Fibroblast of skin of abdomen (primary cell): ENCODE measurements around the gene RALGPS1.

Source experiments
- DNase-seq: peaks from one replicate; pipeline ENCODE4 v3.0.0-alpha.2; 2013

RALGPS1 gene

DNA sequence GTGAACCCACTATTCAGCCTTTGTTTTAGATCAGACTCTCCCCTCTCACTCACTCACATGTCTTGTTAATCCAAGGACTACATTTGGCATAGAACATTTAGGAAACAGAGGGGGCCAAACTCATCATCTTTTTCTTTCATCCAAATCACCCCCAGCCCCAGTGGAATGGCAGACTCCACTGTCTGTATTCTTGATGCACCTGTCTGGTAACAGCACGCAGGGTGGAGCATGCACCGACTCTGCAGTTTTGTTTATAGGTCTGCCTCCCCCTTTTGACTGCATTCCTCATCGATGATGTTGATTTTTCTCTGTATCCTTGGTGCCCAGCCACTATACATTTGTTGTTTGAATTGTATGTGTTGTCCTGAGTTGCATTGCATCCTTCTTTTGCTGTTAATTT, 141.9 kb downstream of the RALGPS1 start:
- no peak for DNase-seq

DNA sequence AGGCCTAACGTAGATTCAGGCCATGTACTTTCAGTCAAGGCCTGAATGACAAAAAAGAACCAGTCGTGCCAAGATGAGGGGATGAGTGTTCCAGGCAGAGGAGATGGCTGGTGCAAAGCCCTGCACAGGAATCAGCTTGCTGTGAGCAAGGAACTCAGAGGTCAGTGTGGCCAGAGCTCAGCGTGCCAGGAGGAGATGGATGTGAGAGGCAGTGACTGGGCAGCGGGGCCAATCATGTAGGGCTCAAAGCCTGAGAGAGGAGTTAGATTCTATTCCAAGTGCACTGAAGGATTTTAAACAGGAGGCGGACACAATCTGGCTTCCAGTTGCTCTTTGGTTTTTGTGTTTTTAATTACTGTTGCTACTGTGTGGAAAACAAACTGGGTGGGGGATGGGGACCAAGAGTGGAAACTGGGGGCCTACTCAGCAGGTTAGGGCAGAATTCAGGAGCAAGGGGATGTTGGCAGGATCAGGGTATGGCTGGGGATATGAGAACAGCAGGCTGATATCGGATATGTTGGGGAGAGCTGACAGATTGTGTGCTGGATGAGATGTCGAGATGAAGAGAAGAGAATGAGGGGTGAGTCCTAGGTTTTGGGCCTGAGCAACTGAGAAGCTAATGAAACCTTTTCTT, 143.5 kb downstream of the RALGPS1 start:
- peak; percentile 14 for DNase-seq

- peak; percentile 89 for DNase-seq
Measured at GRCh38 chr9:127058645-127059021, 144.1 kb downstream of the RALGPS1 start.

GRCh38 chr9:127059030-127059429, 144.4 kb downstream of the RALGPS1 start:
- DNase-seq = no peak

- no peak for DNase-seq
Measured at GRCh38 chr9:127059765-127060361, 145.3 kb downstream of the RALGPS1 start.

DNA sequence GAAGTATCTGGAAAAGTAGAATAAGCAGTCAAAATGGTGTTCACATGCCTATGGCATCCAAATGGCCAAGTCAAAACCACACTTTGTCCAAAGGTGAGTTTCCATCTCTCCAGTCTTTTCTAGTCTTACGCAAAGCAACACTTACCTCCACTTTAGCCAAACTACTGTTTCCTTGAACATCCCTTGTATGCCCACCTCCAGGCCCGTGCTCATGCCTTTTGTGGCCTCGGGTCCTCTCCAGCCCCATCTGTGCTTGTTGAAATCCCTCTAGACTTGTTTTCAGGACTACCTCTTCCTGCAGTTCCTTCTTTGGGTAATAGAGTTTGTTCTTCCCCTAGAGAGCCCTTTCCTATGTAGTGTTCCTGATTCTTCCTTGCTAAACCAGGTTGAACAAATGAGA, 146.8 kb downstream of the RALGPS1 start:
- DNase-seq = no peak

- no peak for DNase-seq
Measured at GRCh38 chr9:127064335-127064734, 149.8 kb downstream of the RALGPS1 start.

- peak; percentile 59 for DNase-seq
Measured at GRCh38 chr9:127065592-127065991, 151.0 kb downstream of the RALGPS1 start.

GRCh38 chr9:127066060-127066850, 151.7 kb downstream of the RALGPS1 start:
- DNase-seq = peak; percentile 46

DNA sequence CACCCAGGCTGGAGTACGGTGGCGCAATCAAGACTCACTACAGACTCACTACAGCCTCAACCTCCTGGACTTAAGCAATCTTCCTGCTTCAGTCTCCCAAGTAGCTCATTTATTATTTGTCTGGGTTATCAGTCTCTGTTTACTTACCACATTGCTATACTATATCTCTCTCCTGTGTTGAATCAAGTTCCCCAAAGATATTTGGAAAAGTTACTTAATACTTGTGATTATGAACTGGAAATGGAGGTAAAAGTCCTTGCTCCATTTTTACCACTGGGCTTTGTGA, 152.2 kb downstream of the RALGPS1 start:
- DNase-seq = peak; percentile 53

- no peak for DNase-seq
Measured at GRCh38 chr9:127067603-127068220, 153.1 kb downstream of the RALGPS1 start.

- no peak for DNase-seq
Measured at GRCh38 chr9:127074561-127075548, 160.3 kb downstream of the RALGPS1 start.

GRCh38 chr9:127075624-127076372, 161.2 kb downstream of the RALGPS1 start:
- no peak for DNase-seq

DNA sequence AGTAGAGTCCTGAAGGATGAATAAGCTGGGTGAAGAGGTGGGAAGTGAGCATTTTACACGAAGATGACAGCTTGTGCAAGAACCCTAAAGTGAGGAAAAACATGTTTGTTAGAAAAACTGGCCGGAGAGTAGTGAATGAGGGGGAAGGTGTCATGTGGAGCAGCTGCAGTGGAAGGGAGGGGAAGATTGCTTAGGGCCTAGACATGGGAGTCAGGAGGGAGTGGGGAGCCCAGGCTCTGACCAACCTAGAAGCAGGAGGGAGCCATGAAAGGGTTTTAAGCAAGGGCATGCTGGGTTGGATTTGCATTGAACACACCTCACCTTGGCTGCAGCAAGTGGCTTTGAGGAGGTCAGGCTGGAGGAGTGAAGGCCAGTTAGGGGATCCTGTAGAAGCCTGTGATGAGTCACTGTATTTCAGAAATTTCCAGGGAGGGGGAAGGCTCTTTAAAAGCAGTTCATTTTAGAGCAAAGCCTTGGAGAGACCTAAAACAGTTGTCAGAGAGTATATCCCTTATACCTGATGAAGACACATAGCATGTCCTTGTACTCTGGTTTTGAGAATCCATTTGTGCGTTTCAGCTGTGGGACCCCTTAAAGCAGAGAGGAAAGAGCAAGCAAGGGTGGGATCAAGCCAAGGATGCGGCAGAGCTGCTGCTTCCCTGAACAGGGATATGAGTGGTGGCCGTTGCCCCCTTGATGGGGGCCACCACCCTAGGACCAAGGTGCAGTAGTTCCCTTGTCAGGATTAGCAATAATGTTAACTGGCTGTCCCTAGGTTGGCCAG, 162.5 kb downstream of the RALGPS1 start:
- no peak for DNase-seq

- DNase-seq = no peak
Measured at GRCh38 chr9:127077644-127077946, 163.0 kb downstream of the RALGPS1 start.

- DNase-seq = no peak
Measured at GRCh38 chr9:127078336-127078735, 163.8 kb downstream of the RALGPS1 start.

- no peak for DNase-seq
Measured at GRCh38 chr9:127078988-127079387, 164.4 kb downstream of the RALGPS1 start.

DNA sequence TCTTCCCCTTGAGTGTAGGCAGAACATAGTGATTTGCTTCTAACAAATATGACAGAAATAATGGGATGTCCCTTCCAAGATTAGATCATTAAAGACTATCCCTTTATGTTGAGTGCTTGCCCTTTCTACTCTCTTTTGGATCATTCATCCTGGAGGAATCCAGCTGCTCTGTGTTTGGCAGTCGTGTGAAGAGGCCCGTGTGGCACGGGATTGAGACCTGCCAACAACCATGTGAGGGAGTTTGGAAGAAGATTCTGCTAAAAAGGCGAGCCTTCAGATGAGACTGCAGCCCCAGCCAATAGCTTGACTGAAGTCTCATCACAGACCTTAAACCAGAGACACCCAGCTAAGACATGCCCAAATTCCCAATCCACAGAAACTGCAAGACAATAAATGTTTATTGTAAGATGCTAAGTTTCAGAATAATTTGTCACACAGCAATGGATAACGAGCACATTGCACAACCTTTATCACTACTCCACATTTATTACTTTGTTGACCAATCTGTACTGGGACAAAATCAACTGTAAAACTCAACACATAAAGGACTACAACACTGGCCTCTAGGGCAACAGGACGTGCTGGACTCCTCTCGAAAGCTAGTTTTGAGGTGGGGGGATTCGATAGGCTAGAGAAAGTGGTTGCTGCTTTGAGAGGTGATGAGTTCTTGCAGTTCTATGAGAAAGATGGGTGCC, 165.0 kb downstream of the RALGPS1 start:
- no peak for DNase-seq

GRCh38 chr9:127081250-127082185, 166.9 kb downstream of the RALGPS1 start:
- DNase-seq = no peak
